SK-MEL-5 (cell line): ENCODE data around the gene POLDIP3. TPM values are rescaled to one million over a fixed set of nuclear protein-coding genes. Genes with fewer than 3 reads are reported as not detected.
A peak's percentile ranks its signal among the peaks of the same experiment; 100 is the strongest.
"Not testable (repeated sequence)": the region's sequence is repeated elsewhere in the genome, so short reads cannot be mapped to it uniquely, and the experiment has no call there.

Experiments used
- DNase-seq: peaks from one replicate; pipeline ENCODE4 v3.0.0-alpha.2; 2016; ENCODE audit warnings: low read depth, low spot score
- in situ Hi-C: cut with HindIII; loops from 2 replicates; pipeline ENCODE4 v1.10.0; 2016; ENCODE audit warnings: low sequenced_read_pairs, high pct_unique_total_duplicates, low pct_unique_long_range_greater_than_20kb
- total RNA-seq: library from RNA; depleted of rRNA; stranded (reverse); fragments of >200 nt; shearing (Covaris generic); gene quantifications from 2 replicates; pipeline ENCODE4 v1.2.3, GENCODE V29; 2014

The POLDIP3 gene
- total RNA-seq, 1 experiment from 2014 or later = 31.2 TPM

DNA sequence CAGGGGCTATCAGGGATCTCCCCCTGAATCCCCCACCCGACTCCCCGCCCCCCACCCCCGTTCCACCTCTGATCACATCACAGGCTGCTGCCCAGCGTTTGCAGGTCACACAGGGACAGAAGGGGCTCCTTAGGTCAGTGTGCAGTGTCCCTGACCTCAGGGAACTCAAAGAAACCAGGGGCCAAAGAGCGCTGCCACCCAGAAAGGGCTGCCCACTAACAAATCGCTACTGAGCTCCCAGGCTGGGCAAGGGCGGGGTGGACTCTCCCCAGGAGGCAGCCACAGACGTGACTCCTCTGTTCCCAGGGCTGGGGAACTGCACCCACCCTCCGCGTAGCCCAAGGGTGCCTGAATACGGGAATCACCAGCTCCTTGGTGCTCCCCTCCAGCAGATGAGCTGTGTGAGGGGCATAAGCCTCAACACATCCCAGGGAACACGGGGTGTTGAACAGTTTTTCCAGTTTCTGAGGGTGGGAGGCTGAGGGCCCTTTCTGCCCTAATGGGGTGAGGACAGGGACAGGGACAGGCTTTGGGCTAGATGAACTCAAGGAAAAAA is 9.9 kb upstream of the POLDIP3 start:
- DNase-seq = no peak
- in situ Hi-C loops = no loop called here

DNA sequence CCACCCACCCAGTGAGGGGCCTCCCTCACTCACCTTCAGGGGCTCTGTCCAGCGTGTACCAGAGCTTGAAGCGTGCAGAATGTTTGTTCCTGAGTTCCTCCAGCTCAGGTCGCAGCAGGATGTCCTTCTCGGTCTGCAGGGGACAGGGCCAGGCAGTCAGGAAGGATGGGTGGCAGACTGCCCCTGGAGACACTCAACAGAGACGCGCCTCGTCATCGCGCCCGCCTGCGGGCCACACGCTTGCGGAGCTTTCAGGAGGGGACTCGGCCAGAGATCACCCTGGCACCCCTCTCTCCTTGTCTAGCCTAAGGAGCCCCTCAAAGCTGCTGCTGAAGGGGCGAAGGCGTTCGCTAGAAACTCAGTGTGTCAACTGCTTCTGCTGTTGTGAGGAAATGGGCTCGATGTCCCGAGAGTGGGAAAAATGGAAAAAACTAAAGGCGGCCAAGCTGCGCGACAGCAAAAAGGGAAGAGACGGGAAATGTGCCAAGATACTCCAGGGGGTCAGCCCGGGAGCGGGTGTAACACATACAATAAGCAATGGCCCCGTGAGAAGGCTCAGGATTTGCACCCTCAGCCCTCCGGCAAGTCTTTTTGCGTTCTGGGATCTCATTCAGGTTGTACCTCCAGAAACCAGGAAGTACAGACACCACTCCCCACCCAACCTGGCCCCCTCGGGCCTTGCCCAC is 9.2 kb upstream of the POLDIP3 start:
- DNase-seq = no peak
- in situ Hi-C loops = no loop called here

DNA sequence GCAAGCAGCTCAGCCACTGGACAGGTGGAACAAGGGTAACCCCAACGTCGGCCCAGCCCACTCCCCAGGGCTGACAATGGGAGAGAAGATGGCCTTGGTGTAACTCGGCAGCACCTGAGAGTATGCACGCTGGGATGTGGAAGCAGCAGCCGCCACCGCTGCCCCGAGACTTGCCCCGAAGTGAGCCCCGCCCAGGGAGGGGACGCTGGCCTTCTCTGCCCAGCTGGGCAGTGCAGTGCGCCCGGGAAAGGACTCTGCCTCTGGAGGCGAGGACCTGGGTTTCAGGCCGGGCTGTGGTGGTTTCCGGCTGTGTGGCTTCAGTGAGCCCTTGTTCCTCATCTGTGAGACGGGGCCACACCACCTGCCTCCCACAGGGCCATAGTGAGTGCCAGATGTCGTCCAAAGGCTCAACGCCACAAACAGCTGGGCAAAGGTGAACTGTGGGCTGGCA is 8.6 kb upstream of the POLDIP3 start:
- in situ Hi-C loops = no loop called here

DNA sequence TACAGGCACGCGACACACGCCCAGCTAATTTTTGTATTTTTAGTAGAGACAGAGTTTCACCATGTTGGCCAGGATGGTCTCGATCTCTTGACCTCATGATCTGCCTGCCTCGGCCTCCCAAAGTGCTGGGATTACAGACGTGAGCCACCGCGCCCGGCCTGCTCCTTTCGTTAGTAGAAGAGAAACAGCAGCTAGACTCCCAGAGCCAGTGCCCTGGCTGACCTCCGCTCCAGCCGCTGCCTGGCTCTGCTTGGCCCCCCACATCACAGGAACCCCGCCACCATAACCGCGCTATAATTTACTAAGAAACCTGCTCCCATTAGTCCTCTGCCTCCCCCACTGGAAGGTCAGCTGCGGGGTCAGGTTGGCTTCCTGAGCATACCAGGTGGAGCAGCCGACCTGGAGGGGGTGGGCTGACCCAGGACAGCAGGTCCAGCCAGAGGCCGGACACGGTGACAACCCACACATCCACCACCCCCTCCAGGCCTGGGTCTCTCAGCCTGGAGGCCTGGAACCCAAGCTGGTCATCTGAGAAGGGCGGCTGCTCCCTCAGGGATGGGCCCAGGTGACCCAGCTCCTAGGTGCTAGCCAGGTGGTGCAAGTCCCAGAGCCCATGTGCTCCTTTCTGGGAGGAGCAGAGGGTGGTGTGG is 7.5 kb upstream of the POLDIP3 start:
- in situ Hi-C loops = no loop called here
- no peak for DNase-seq

More for the DNA sequence above, 8.6 kb upstream of the POLDIP3 start:
- no peak for DNase-seq

DNA sequence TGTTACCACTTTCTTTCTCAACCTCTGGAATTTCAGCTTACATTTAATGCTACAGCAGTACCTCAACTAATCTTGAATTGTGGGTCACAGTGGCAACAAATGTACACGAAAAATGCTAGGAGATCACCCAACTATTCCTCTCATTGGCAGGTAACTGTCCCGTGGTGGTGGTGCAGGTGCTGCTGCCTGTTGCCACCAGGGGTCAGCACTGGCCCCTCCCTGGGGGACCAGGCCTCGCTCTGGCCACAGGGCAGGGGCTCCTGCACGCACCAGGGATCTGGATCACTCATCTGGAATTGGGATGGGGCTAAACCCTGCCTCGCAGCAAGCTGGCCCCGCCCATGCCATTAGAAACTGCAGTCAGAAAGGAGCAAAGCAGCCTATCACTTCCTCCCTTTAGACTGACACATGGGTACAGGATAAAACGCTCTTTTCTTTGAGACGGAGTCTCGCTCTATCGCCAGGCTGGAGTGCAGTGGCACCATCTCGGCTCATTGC is 6.9 kb upstream of the POLDIP3 start:
- in situ Hi-C loops = no loop called here

DNA sequence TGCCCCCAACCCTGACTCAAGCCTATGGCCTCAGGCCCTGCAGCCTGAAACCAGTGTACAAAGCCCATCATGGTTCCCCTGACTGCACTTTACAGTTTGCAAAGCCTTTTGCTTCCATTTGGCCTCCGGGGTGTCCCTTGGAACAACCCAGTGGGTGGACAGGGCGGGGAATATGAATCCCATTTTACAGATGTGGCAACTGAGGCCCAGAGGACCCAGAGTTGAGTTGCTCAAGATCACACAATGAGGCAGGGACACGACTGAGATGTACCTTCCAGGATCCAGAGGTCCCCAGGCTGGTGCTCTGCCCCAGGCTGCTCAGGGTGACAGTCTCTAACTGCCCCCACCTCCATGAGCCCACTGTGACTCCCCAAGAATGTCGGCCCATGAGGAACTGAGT is 5.4 kb upstream of the POLDIP3 start:
- in situ Hi-C loops = no loop called here
- no peak for DNase-seq

More for the DNA sequence above, 6.9 kb upstream of the POLDIP3 start:
- DNase-seq = peak; percentile 73

DNA sequence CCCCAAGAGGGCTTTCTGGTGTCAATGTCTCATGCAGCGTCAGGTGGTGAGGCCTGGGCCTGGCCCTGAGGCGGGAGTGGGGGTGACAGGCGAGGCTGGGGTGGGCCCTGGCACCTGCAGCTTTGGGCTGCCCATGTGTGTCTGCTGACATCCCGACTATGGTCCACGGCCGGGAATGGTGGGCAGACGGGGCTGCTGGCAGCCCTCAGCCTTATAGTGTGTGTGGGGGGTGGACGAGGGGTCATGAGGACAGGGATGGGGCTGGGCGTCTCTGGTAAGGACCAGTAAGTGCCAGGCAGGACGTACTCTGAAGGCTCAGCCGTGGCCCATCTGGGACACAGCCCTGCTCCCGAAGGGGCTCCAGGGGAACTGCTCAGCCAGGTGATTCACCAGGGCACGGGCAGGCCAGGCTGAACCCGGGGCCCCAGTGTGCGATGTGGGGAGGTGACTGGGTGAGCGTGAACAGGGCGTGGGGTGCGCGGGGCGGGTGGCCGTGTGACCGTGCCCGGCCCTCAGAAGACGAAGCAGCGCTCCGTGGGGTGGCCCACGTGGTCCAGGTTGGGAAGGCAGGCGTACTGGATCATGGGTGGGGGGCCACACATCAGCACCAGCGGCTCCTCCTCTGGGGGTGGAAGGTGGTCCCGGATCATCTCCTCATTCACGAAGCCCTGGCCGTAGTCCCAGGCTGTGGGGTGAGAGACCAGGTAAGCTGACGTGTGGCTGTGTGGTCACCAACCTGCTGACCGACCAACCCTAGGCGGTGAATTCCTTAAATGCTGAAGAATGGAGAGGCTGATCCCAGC is 4.8 kb upstream of the POLDIP3 start:
- in situ Hi-C loops = no loop called here
- no peak for DNase-seq

DNA sequence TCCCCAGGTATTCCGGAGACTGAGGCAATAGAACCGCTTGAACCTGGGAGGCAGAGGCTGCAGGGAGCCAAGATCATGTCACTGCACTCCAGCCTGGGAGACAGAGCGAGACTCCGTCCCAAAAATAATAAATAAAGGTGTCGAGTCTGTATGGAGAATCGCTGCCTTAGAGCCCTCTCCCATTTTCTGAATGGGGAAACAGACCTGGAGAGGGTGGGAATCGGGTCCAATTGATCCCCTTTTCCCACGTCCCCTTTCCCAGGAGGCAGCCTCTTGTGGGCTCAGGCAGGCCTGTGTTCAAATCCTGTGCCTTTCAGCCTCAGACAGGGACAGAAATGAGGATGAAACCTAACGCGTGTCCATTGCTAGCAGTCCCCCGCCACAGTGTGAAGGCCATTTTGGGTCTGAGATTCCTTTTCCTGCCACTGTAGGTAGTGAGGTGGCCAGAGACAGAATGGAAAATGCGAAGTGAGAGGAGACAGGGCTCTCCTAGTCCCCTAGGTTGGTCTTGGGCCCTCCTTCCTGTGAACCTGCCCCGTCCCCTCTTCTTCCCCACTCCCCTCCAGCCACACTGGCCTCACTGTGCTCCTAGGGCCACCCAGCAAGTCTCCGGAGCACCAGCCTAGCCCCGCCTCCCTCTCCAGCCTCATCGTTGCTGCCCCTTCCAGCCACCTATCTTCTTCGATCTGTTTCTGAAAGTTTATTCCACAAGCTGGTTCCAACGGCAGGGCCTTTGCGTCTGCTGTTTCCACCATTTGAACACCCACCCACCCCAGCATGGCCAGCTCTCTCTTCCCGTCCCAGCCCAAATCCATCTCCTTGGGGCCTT is 2.7 kb upstream of the POLDIP3 start:
- in situ Hi-C loops = no loop called here
- no peak for DNase-seq

DNA sequence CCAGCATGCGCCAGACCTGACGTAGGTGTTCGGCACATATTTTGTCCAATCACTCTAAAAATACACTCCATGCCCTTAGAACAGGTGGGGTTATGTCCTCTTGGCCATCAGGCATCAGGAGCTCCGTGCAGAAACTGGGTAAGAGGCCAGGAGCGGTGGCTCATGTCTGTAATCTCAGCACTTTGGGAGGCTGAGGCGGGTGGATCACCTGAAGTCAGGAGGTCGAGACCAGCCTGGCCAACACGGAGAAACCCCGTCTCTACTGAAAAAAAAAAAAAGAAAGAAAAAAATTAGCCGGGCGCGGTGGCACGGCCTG is 1.1 kb upstream of the POLDIP3 start:
- in situ Hi-C loops = not testable (repeated sequence)

DNA sequence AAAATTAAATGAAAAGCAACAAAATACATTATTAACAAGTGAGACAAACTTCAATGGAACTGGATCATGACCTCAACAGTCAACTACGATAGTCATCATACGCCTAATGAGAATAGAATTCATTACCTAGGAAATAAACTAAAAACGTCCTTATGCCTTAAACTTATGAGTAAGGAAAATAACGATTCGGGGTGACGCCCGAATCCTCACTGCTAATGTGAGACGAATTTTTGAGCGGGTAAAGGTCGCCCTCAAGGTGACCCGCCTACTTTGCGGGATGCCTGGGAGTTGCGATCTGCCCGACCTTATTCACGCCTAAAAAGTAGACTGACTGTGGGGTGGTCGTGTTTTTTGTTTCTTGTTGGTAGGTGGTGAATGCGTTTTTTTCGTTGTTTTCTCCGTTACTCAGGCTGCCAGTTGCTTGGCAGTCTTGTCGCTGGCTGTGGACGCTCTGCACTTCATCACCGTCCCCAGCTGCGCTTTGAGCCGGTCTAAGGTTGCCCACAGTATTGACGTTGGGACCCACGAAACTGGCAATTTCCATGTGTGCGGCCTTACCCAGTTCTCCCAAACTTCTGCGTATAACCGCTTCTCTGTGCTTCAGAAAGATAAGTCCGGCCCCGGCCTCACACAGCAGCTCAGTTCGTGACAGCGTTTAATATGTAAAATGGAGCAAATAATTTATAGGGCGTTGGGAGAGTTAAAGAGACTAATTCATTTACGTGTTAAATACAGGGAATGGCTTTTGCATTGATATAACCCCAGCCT is 593 bp upstream of the POLDIP3 start:
- DNase-seq = peak; percentile 98
- in situ Hi-C loops = no loop called here

More for the DNA sequence above, 1.1 kb upstream of the POLDIP3 start:
- not testable (repeated sequence) for DNase-seq

DNA sequence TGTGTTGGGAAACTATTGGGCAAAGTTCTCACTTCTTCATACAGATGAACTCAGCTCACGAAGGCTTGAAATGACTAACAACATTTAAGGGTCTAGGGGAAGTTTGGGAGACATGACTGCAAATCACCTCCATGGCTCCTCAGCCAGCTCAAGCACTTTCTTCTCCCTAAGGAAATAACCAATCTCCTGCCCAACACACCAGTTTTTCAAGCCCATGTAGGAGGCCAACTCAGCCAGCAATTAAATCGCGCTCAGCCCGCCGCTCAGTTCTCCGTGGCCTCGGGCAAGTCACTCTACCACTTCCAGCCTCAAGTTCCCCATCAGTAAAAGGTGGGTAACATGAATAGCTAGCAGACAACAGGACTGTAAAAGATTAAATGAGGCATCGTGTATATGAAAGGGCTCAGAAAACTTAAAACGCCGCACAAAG is 796 bp downstream of the POLDIP3 start:
- DNase-seq = no peak
- in situ Hi-C loops = no loop called here

DNA sequence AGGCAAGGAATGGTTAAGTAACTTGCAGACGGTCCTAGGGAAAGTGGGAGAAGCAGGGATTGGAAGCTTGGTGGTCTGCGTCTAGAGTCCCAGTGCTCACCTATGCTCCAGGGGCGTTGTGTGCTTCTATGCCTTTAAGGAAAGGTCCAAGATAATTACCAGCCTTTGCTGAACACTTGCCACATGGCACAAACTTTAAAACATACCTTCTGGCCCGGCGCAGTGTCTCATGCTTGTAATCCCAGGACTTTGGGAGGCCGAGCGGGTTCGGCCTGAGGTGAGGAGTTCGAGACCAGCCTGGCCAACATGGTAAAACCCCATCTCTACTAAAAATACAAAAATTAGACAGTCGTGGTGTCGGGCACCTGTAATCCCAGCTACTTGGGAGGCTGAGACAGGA is 2.3 kb downstream of the POLDIP3 start:
- in situ Hi-C loops = no loop called here

DNA sequence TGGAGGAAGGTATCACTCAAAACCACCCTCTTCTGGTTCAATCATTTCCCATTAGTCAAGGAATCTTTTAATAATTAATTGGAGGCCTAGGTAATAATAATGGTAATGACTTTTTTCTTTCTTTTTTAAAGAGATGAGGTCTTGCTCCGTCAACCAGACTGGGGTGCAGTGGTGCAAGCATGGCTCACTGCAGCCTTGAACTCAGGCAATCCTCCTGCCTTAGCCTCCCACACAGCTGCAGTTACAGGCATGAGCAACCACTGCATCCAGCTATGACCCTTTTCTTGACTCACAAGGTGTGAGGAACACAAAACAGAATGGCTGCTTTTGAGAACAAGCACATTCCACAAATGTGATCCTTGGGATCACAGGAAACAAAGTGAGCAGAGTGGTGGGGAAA is 3.6 kb downstream of the POLDIP3 start:
- in situ Hi-C loops = no loop called here
- no peak for DNase-seq

More for the DNA sequence above, 2.3 kb downstream of the POLDIP3 start:
- DNase-seq = no peak

DNA sequence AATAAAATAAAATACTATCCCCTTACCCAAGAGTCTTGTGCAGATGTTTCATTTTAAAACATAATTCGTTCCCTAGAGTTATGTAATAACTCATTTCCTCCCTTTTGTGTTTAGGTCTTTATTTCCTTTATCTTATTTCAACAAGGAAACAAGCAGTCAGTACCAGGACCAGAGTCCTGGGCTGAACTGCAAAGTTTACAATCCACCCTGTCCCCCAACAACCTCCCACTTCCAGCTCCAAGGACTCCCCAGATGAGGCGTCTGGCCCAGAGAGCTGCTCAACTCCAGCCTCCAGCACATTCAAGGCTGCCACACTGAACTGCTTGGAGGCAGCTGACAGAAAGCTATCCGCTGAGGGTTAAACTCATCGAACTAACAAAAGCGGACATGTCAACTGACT is 4.5 kb downstream of the POLDIP3 start:
- DNase-seq = no peak
- in situ Hi-C loops = no loop called here

DNA sequence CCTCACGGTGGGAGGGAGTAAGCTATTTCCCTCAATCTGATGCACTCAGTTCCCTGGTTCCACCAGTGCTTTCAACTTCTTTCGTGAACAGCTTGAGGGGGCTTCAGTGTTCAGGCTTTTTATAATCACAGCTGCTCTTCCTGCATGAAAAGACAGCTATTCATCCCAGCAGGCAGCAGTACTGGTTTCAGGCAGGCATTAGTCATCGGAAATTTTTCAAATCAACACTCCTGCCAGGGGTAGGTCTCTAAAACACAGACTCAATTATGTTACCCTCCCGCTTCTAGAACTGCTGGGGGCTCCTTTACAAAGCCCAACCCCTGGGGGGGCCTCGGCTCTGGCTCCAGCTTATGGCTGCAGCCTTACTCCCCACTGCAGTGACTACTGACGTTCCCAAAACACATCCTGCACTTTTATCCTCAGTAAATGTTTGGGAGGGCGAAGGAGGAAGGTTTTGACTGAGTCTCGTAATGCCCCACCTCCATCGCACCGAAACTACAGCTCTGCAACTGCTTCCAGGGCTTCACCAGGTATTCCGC is 5.8 kb downstream of the POLDIP3 start:
- DNase-seq = peak; percentile 89

DNA sequence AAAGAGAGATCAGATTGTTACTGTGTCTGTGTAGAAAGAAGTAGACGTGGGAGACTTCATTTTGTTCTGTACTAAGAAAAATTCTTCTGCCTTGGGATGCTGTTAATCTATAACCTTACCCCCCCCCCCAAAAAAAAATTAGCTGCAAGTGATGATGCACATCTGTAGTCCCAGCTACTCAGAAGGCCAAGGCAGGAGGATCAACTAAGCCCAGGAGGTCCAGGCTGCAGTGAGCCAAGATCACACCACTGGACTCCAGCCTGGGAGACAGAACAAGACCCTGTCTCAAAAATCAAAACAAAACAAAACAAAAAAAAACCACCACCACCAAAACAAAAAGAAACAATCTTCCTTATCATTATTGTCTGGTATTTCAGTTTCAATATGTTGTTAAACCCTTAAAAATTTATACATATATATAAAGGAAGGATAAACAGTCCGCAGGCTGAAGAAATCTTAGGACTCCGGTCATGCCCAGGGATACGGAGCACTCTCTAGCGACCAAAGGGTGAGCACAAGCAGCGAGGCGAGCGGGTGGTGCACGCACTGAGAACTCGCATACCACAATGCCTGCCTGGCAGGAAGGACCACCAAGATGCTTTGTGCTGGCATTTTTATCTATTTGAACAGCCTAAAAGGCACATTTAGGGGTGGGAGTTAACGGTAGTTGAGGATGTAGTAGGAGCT is 6.4 kb downstream of the POLDIP3 start:
- in situ Hi-C loops = no loop called here
- DNase-seq = no peak

More for the DNA sequence above, 5.8 kb downstream of the POLDIP3 start:
- in situ Hi-C loops = no loop called here
